ENCODE results near the gene HCFC1.

Gene HCFC1

GRCh38 chrX:153926858-153927671 lies 44.6 kb downstream of the HCFC1 start:
- peak overlapping the region; percentile 11 to 74 (median 63) for H3K9ac ChIP-seq (ENCODE audit: low read length in 5 of 5)
- H3K27ac ChIP-seq (ENCODE audit: low read depth, low read length) = peak overlapping the region; percentile 69
- peak overlapping the region; percentile 56 to 75 (median 62) for H3K4me3 ChIP-seq (ENCODE audit: low read depth in 1 of 5, low read length in 5 of 5)
- peaks cover 7 to 19% (median 10%) of the 10 kb centered on the region in 5 donors for H3K27me3 ChIP-seq (ENCODE audit: control insufficient read depth in 5 of 5, insufficient read depth in 4 of 5, low read length in 5 of 5)
- H3K4me1 ChIP-seq (ENCODE audit: control insufficient read depth in 5 of 5, insufficient read depth in 5 of 5, low read length in 5 of 5) = peaks cover 4 to 71% (median 58%) of the 10 kb centered on the region in 5 donors
- peaks cover 0 to 28% (median 19%) of the 10 kb centered on the region in 5 donors for H3K36me3 ChIP-seq (ENCODE audit: control insufficient read depth in 5 of 5, insufficient read depth in 5 of 5, low read length in 5 of 5)
- no peaks in the 10 kb centered on the region for H3K9me3 ChIP-seq (ENCODE audit: control insufficient read depth in 5 of 5, low read length in 5 of 5)

- Histone ChIP-seq H3K36me3 (ENCODE audit: control insufficient read depth in 5 of 5, insufficient read depth in 5 of 5, low read length in 5 of 5) (peaks cover 0 to 22% (median 13%) of the 10 kb centered on the region in 5 donors), H3K27me3 (ENCODE audit: control insufficient read depth in 5 of 5, insufficient read depth in 4 of 5, low read length in 5 of 5) (peaks cover 7 to 22% (median 14%) of the 10 kb centered on the region in 5 donors), H3K9me3 (ENCODE audit: control insufficient read depth in 5 of 5, low read length in 5 of 5) (no peaks in the 10 kb centered on the region), H3K27ac (ENCODE audit: low read depth, low read length) (peak overlapping the region; percentile 23), H3K9ac (ENCODE audit: low read length in 5 of 5) (peak overlapping the region in 2 of 5 donors; percentile 10 to 32), H3K4me3 (ENCODE audit: low read depth in 1 of 5, low read length in 5 of 5) (peak overlapping the region in 3 of 5 donors; percentile 22 to 62 (median 61)), H3K4me1 (ENCODE audit: control insufficient read depth in 5 of 5, insufficient read depth in 5 of 5, low read length in 5 of 5) (peaks cover 4 to 77% (median 64%) of the 10 kb centered on the region in 5 donors)
Observed at GRCh38 chrX:153926552-153926857, 45.1 kb downstream of the HCFC1 start.

- Histone ChIP-seq H3K4me3 (ENCODE audit: low read depth in 1 of 5, low read length in 5 of 5) (peak within 1 kb of the TSS; percentile 36 to 75 (median 61)), H3K9me3 (ENCODE audit: control insufficient read depth in 5 of 5, low read length in 5 of 5) (no peaks in the 10 kb centered on the region), H3K27ac (ENCODE audit: low read depth, low read length) (peak within 1 kb of the TSS; percentile 69), H3K9ac (ENCODE audit: low read length in 5 of 5) (peak within 1 kb of the TSS in 3 of 5 donors; percentile 41 to 74 (median 63)), H3K4me1 (ENCODE audit: control insufficient read depth in 5 of 5, insufficient read depth in 5 of 5, low read length in 5 of 5) (peaks cover 4 to 83% (median 65%) of the 10 kb centered on the region in 5 donors), H3K36me3 (ENCODE audit: control insufficient read depth in 5 of 5, insufficient read depth in 5 of 5, low read length in 5 of 5) (peaks cover 0 to 17% (median 8%) of the 10 kb centered on the region in 5 donors), H3K27me3 (ENCODE audit: control insufficient read depth in 5 of 5, insufficient read depth in 4 of 5, low read length in 5 of 5) (peaks cover 10 to 27% (median 18%) of the 10 kb centered on the region in 5 donors)
Observed at GRCh38 chrX:153925739-153926551, 45.7 kb downstream of the HCFC1 start, which contains the start of gene ARHGAP4. Gene ARHGAP4 (minus strand): TSS chrX:153926264. CDS start chrX:153926202, 62 bp downstream.

- Histone ChIP-seq H3K36me3 (ENCODE audit: control insufficient read depth in 5 of 5, insufficient read depth in 5 of 5, low read length in 5 of 5) (peaks cover 0 to 11% (median 6%) of the 10 kb centered on the region in 5 donors), H3K4me1 (ENCODE audit: control insufficient read depth in 5 of 5, insufficient read depth in 5 of 5, low read length in 5 of 5) (peaks cover 4 to 84% (median 65%) of the 10 kb centered on the region in 5 donors), H3K9ac (ENCODE audit: low read length in 5 of 5) (no peak overlapping the region), H3K4me3 (ENCODE audit: low read depth in 1 of 5, low read length in 5 of 5) (peak overlapping the region; percentile 23 to 58 (median 44)), H3K27ac (ENCODE audit: low read depth, low read length) (no peak overlapping the region), H3K9me3 (ENCODE audit: control insufficient read depth in 5 of 5, low read length in 5 of 5) (no peaks in the 10 kb centered on the region), H3K27me3 (ENCODE audit: control insufficient read depth in 5 of 5, insufficient read depth in 4 of 5, low read length in 5 of 5) (peaks cover 16 to 33% (median 23%) of the 10 kb centered on the region in 5 donors)
Observed at GRCh38 chrX:153925387-153925738, 46.3 kb downstream of the HCFC1 start.

- Histone ChIP-seq H3K27me3 (ENCODE audit: control insufficient read depth in 5 of 5, insufficient read depth in 4 of 5, low read length in 5 of 5) (peaks cover 22 to 38% (median 29%) of the 10 kb centered on the region in 5 donors), H3K36me3 (ENCODE audit: control insufficient read depth in 5 of 5, insufficient read depth in 5 of 5, low read length in 5 of 5) (peaks cover 0 to 4% (median 0%) of the 10 kb centered on the region in 5 donors), H3K4me3 (ENCODE audit: low read depth in 1 of 5, low read length in 5 of 5) (peak overlapping the region in 4 of 5 donors; percentile 7 to 47 (median 22)), H3K27ac (ENCODE audit: low read depth, low read length) (peak overlapping the region; percentile 23), H3K9me3 (ENCODE audit: control insufficient read depth in 5 of 5, low read length in 5 of 5) (no peaks in the 10 kb centered on the region), H3K9ac (ENCODE audit: low read length in 5 of 5) (no peak overlapping the region), H3K4me1 (ENCODE audit: control insufficient read depth in 5 of 5, insufficient read depth in 5 of 5, low read length in 5 of 5) (peaks cover 4 to 78% (median 64%) of the 10 kb centered on the region in 5 donors)
Observed at GRCh38 chrX:153924149-153924861, 47.3 kb downstream of the HCFC1 start.

GRCh38 chrX:153922932-153923857 lies 48.4 kb downstream of the HCFC1 start:
- H3K27ac ChIP-seq (ENCODE audit: low read depth, low read length) = no peak overlapping the region
- peaks cover 29 to 41% (median 32%) of the 10 kb centered on the region in 5 donors for H3K27me3 ChIP-seq (ENCODE audit: control insufficient read depth in 5 of 5, insufficient read depth in 4 of 5, low read length in 5 of 5)
- H3K4me3 ChIP-seq (ENCODE audit: low read depth in 1 of 5, low read length in 5 of 5) = no peak overlapping the region
- peaks cover 0 to 8% (median 0%) of the 10 kb centered on the region in 5 donors for H3K36me3 ChIP-seq (ENCODE audit: control insufficient read depth in 5 of 5, insufficient read depth in 5 of 5, low read length in 5 of 5)
- no peak overlapping the region for H3K9ac ChIP-seq (ENCODE audit: low read length in 5 of 5)
- no peaks in the 10 kb centered on the region for H3K9me3 ChIP-seq (ENCODE audit: control insufficient read depth in 5 of 5, low read length in 5 of 5)
- peaks cover 2 to 69% (median 55%) of the 10 kb centered on the region in 5 donors for H3K4me1 ChIP-seq (ENCODE audit: control insufficient read depth in 5 of 5, insufficient read depth in 5 of 5, low read length in 5 of 5)

- Histone ChIP-seq H3K9ac (ENCODE audit: low read length in 5 of 5) (peak overlapping the region in 1 of 5 donors; percentile 43), H3K4me1 (ENCODE audit: control insufficient read depth in 5 of 5, insufficient read depth in 5 of 5, low read length in 5 of 5) (peaks cover 1 to 57% (median 43%) of the 10 kb centered on the region in 5 donors), H3K27me3 (ENCODE audit: control insufficient read depth in 5 of 5, insufficient read depth in 4 of 5, low read length in 5 of 5) (peaks cover 29 to 39% (median 32%) of the 10 kb centered on the region in 5 donors), H3K36me3 (ENCODE audit: control insufficient read depth in 5 of 5, insufficient read depth in 5 of 5, low read length in 5 of 5) (peaks cover 0 to 8% (median 0%) of the 10 kb centered on the region in 5 donors), H3K27ac (ENCODE audit: low read depth, low read length) (no peak overlapping the region), H3K4me3 (ENCODE audit: low read depth in 1 of 5, low read length in 5 of 5) (peak overlapping the region in 1 of 5 donors; percentile 26), H3K9me3 (ENCODE audit: control insufficient read depth in 5 of 5, low read length in 5 of 5) (no peaks in the 10 kb centered on the region)
Observed at GRCh38 chrX:153921511-153922446, 49.8 kb downstream of the HCFC1 start.

- Histone ChIP-seq H3K4me3 (ENCODE audit: low read depth in 1 of 5, low read length in 5 of 5) (no peak overlapping the region), H3K9me3 (ENCODE audit: control insufficient read depth in 5 of 5, low read length in 5 of 5) (no peaks in the 10 kb centered on the region), H3K36me3 (ENCODE audit: control insufficient read depth in 5 of 5, insufficient read depth in 5 of 5, low read length in 5 of 5) (peaks cover 0 to 8% (median 0%) of the 10 kb centered on the region in 5 donors), H3K27ac (ENCODE audit: low read depth, low read length) (no peak overlapping the region), H3K9ac (ENCODE audit: low read length in 5 of 5) (no peak overlapping the region), H3K27me3 (ENCODE audit: control insufficient read depth in 5 of 5, insufficient read depth in 4 of 5, low read length in 5 of 5) (peaks cover 24 to 39% (median 27%) of the 10 kb centered on the region in 5 donors), H3K4me1 (ENCODE audit: control insufficient read depth in 5 of 5, insufficient read depth in 5 of 5, low read length in 5 of 5) (peaks cover 1 to 51% (median 37%) of the 10 kb centered on the region in 5 donors)
Observed at GRCh38 chrX:153921070-153921469, 50.5 kb downstream of the HCFC1 start.
